OCI-M2 (cell line): ENCODE data around the gene NAP1L1.

ENCODE experiments used
- DNase-seq: peaks from one replicate; lab custom pipeline; 2025; ENCODE audit not compliant: unreplicated experiment; lab: John Stamatoyannopoulos, UW

The NAP1L1 gene

DNA sequence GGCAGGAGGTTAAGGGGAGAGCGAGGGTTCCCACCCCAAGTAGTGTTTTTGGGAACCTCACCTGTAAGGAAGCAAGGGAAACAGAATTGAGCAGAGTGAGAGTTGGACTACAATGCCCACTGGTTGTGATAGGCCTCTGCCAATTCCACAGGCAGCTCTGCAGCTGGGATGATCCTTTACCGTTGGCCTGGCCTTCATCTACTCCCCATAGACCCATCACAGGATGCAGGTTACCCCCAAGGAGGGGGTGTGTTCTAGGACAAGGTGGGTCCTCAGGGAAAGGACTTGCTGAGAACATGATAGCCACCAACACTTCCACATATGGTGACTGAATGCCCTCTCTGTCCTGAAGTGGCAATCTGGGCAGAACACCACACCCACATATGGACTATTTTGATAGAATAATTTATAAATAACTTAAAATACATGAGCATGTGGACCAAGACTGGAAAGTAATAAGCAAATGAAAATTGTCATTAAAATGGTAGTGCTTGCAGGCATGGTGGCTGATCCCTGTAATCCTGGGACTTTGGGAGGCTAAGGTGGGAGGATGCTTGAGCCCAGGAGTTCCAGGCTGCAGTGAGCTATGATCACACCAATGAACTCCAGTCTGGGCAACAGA lies 61.3 kb downstream of the NAP1L1 start:
- no peak for DNase-seq

DNA sequence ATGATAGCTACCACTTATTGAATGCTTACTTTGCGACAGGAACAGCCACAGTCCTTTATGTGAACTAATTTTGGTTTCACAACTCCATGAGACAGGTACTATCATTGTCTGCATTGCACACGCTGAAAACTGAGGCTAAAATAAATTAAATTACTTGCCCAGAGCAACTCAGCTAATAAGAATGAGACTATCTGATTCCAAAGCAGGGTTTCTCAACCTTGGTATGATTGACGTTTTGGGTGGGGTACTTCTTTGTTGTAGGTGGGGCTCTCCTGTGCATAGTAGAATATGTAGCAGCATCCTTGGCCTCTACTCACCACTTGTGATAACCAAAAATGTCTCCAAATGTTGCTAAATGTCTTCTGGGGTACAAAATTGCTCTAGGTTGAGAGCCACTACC lies 62.0 kb downstream of the NAP1L1 start:
- DNase-seq, result no peak

- DNase-seq, result no peak
Measured at GRCh38 chr12:76020731-76021672, 63.5 kb downstream of the NAP1L1 start.

DNA sequence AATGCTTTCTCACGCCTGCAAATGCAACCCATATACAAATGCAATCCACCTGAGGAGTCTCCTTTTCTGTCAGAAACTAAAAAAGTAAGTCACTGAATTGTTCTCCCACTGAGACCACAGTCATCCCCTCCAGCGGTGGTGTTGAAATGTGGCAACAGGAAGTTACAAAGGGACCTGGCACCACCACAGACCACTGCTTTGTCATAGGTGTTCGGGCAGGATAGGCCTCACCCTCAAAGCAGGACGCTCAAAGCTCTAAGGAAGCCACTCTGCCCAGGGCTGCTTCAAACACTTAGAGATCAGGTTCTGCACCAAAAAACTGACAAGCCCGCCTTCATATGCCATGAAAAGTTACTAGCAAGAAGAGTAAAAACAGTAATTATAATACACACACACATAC lies 64.2 kb downstream of the NAP1L1 start:
- DNase-seq, result no peak

DNA sequence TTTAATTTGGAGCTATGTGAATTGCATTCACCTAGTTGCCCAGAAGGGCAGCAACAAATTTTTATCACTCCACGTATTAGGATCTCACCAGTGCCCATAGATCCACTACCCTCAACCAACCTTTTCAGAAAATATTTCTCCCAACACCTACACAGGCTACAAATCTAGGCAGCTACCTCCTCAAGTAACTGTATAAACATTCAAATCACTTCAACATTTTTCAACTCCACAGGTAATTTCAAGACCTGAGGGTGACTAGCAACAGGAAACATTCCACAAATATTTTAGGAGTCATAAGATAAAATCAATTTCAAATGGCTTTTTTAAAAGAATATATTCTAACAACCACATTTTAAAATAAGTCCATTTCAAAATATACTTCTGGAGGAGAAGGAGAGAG lies 65.8 kb downstream of the NAP1L1 start:
- no peak for DNase-seq

- no peak for DNase-seq
Measured at GRCh38 chr12:76018111-76018510, 66.4 kb downstream of the NAP1L1 start.

GRCh38 chr12:76014007-76014406 lies 70.5 kb downstream of the NAP1L1 start:
- DNase-seq, result no peak

GRCh38 chr12:76013603-76014002 lies 70.9 kb downstream of the NAP1L1 start:
- no peak for DNase-seq

DNA sequence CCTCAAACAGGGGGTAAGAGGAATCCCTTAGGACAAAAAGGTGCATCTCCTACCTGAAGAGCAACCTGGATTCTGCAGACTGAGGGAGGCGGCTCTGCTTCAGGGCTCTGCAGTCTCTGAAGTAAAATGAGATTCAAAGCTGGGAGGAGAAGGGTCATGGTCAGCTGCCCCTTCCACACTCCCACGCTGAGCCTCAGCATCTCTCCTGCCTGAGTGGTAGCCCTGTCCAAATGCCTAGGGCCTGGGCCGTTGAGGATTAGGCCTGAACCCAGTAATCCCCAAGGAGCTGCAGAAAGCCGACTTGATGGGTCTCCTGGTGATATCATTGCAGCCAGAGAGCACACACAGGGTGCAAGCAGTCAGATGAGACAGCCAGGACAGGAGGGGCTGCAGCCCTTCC lies 71.8 kb downstream of the NAP1L1 start:
- no peak for DNase-seq

DNA sequence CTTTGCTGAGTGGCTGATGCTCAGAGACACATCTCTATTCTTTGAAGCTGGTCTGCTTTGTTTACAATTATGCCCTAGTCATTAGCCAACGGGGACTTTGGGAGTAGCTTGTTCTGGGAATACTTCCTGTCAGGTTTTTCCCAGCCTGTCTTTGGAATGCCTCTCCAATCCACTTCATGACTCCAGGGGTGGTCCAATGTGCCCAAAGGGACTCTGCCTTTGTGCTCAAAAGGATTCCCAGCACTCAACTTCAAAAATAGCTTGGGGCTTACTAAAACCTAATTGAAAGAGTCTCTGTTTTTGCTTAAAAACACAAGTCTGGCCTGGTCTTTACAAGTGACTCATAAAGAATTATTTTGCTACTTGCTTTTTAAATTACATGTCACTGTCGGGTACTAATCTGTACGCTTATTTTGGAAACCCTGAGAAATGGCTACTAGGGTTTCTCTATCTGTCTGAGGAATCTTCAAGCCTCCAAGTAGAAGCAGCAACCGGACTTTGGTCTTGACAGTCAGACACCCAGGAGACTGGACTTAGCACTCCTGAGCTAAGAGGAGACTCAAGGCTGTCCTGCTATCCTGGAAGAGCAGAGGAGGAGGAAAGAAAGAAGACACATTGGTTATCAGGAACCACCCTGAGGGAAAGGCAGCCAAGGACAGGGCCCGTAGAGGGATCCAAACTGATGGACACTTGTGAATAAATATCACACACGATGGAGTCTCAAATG lies 73.6 kb downstream of the NAP1L1 start:
- no peak for DNase-seq

GRCh38 chr12:76008428-76008827 lies 76.1 kb downstream of the NAP1L1 start:
- no peak for DNase-seq

DNA sequence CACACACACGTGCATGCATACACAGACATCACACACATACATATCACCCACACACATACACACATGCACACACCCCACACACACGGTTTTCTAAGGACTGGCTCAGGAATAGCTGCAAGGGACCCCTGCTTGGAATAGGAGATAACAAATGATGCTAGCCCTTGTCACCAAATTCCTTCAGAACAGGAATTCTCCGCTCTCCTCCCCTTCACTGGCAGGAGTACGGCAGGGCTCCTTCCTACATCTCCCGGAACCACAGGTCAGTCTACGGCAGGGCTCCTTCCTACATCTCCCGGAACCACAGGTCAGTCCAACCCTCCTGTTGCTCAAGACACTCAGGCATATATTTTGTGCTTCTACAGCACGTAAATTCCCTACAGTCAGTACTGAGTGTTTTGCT lies 76.8 kb downstream of the NAP1L1 start:
- no peak for DNase-seq

- DNase-seq, result no peak
Measured at GRCh38 chr12:76006028-76006925, 78.2 kb downstream of the NAP1L1 start.

DNA sequence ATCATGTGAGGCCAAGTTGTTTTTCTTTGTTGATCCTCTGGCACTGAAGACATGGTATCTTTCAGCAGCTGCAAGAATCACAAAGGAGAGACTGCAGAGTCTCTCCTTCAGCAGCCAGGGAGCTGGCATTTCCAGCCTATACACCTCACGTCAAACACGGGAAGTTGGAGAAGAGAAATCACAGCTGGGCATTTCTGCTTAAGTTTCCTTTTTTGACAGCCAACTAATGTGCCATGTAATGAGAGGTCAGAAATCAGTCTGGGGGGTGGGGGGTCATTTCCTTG lies 81.2 kb downstream of the NAP1L1 start:
- no peak for DNase-seq

GRCh38 chr12:76002598-76003354 lies 81.7 kb downstream of the NAP1L1 start:
- DNase-seq, result no peak

- DNase-seq, result no peak
Measured at GRCh38 chr12:75998292-75999063, 86.0 kb downstream of the NAP1L1 start.

GRCh38 chr12:75997658-75998057 lies 86.8 kb downstream of the NAP1L1 start:
- no peak for DNase-seq

DNA sequence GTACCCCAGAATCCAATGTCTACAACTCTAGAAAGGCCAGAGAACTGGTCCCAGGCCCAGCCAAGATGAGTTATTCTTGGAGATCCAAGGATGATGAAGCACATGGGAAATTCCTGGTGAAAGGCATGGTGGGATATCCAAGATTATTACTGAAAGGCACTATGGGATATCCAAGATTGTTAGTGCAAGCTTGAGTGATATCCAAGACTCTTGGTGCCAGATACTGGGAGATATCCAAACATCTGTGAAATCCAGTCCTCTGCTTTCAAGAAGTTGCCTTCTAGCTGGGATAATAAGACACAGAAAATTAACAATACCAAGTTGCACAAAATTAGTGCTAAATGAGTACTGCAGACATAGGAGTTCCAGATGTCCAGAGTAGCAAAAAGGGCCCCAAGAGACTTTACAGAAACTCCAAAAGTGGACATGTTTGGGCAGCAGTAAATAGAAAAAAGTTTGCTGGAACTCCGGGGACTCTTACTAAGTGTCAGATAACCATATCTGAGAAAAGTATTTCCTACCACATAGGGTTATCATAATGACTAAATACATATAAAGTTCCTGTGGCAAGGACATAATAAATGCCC lies 87.5 kb downstream of the NAP1L1 start:
- DNase-seq, result no peak

GRCh38 chr12:75995691-75996090 lies 88.8 kb downstream of the NAP1L1 start:
- no peak for DNase-seq
